SK-N-SH treated with all-trans-retinoic acid at 6 μM for 48 hours (cell line): ENCODE data around the gene FBXL22.

Experiments used
- ATAC-seq: fragments of 200-7000 bp; cut with Tn5 transposase; 3 replicates; pipeline ENCODE4 v1.9.1; 2020; ENCODE audit warnings: mild to moderate bottlenecking, moderate library complexity
- ARNTL ChIP-seq: fragments of 450-650 bp; formaldehyde crosslinking; IDR thresholded peaks from 2 replicates; pipeline ENCODE4 v1.5.0; 2020; ENCODE audit warnings: low read depth, mild to moderate bottlenecking, moderate library complexity, borderline replicate concordance
- BACH2 ChIP-seq: fragments of 250-450 bp; sonication (Bioruptor Pico); IDR thresholded peaks from 2 replicates; pipeline ENCODE4 v1.9.0; 2021; ENCODE audit warnings: mild to moderate bottlenecking, borderline replicate concordance
- CREB5 ChIP-seq: fragments of 250-450 bp; sonication (Bioruptor Pico); IDR thresholded peaks from 2 replicates; pipeline ENCODE4 v1.5.1; 2020; ENCODE audit warnings: low read depth, mild to moderate bottlenecking, moderate library complexity
- CSDC2 ChIP-seq: fragments of 250-450 bp; sonication (Bioruptor Pico); IDR thresholded peaks from 2 replicates; pipeline ENCODE4 v1.5.0; 2020; ENCODE audit warnings: mild to moderate bottlenecking, moderate library complexity
- ESRRG ChIP-seq: fragments of 250-450 bp; sonication (Bioruptor Pico); IDR thresholded peaks from 2 replicates; pipeline ENCODE4 v1.6.1; 2021; ENCODE audit warnings: mild to moderate bottlenecking
- GLIS3 ChIP-seq: fragments of 250-450 bp; sonication (Bioruptor Pico); IDR thresholded peaks from 2 replicates; pipeline ENCODE4 v1.5.0; 2020; ENCODE audit warnings: mild to moderate bottlenecking, moderate library complexity
- ISL1 ChIP-seq: fragments of 250-450 bp; sonication (Bioruptor Pico); IDR thresholded peaks from 2 replicates; pipeline ENCODE4 v2.1.2; 2022; ENCODE audit warnings: mild to moderate bottlenecking, moderate library complexity
- OSR1 ChIP-seq: fragments of 250-450 bp; sonication (Bioruptor Pico); IDR thresholded peaks from 2 replicates; pipeline ENCODE4 v1.8.0; 2022; ENCODE audit warnings: moderate library complexity, mild to moderate bottlenecking, inconsistent platforms
- PATZ1 ChIP-seq: fragments of 250-450 bp; sonication (Bioruptor Pico); IDR thresholded peaks from 2 replicates; pipeline ENCODE4 v1.8.0; 2020; ENCODE audit warnings: mild to moderate bottlenecking, moderate library complexity, borderline replicate concordance
- POU6F1 ChIP-seq: fragments of 250-450 bp; sonication (Bioruptor Pico); IDR thresholded peaks from 2 replicates; pipeline ENCODE4 v1.8.0; 2021; ENCODE audit warnings: low read depth, mild to moderate bottlenecking, moderate library complexity, borderline replicate concordance
- RARB ChIP-seq: fragments of 250-450 bp; sonication (Bioruptor Pico); IDR thresholded peaks from 2 replicates; pipeline ENCODE4 v1.8.0; 2021; ENCODE audit warnings: mild to moderate bottlenecking, moderate library complexity
- SNAI2 ChIP-seq: fragments of 250-450 bp; sonication (Bioruptor Pico); IDR thresholded peaks from 2 replicates; pipeline ENCODE4 v1.5.0; 2020; ENCODE audit warnings: mild to moderate bottlenecking, moderate library complexity
- TCF4 ChIP-seq: fragments of 250-450 bp; sonication (Bioruptor Pico); IDR thresholded peaks from 2 replicates; pipeline ENCODE4 v1.8.0; 2021; ENCODE audit warnings: mild to moderate bottlenecking, moderate library complexity, borderline replicate concordance
- TOX ChIP-seq: fragments of 250-450 bp; sonication (Bioruptor Pico); IDR thresholded peaks from 2 replicates; pipeline ENCODE4 v1.8.0; 2021; ENCODE audit warnings: mild to moderate bottlenecking, moderate library complexity, borderline replicate concordance
- TSHZ2 ChIP-seq: fragments of 250-450 bp; sonication (Bioruptor Pico); IDR thresholded peaks from 2 replicates; pipeline ENCODE4 v1.5.0; 2020; ENCODE audit warnings: mild to moderate bottlenecking, moderate library complexity
- ZFP30 ChIP-seq: fragments of 450-650 bp; formaldehyde crosslinking; IDR thresholded peaks from 2 replicates; pipeline ENCODE4 v1.5.0; 2022; ENCODE audit warnings: mild to moderate bottlenecking, moderate library complexity
- ZNF565 ChIP-seq: fragments of 450-650 bp; formaldehyde crosslinking; conservative IDR thresholded peaks from 2 replicates; pipeline ENCODE4 v1.5.0; 2020; ENCODE audit warnings: low read depth, mild to moderate bottlenecking, moderate library complexity
- ZNF70 ChIP-seq: fragments of 450-650 bp; formaldehyde crosslinking; IDR thresholded peaks from 2 replicates; pipeline ENCODE4 v1.5.0; 2020; ENCODE audit warnings: mild to moderate bottlenecking, moderate library complexity
- ZNF8 ChIP-seq: fragments of 450-650 bp; formaldehyde crosslinking; IDR thresholded peaks from 2 replicates; pipeline ENCODE4 v1.5.0; 2020; ENCODE audit warnings: mild to moderate bottlenecking, moderate library complexity

The FBXL22 gene

GRCh38 chr15:63600616-63601025, 3.4 kb downstream of the FBXL22 start:
- ATAC-seq: peak; percentile 80
- TF ChIP-seq ZNF70 (CRISPR knock-in tag) (no peak), SNAI2 (CRISPR knock-in tag) (0 out of 2 replicates have a peak, but pooled peaks have one; percentile 31), ZNF565 (CRISPR knock-in tag) (no peak), ZFP30 (CRISPR knock-in tag) (no peak), TCF4 (CRISPR knock-in tag) (no peak)
- TF ChIP-seq, all 23 proteins: peak for 1

GRCh38 chr15:63601026-63601703, 4.0 kb downstream of the FBXL22 start:
- TF ChIP-seq BACH2 (CRISPR knock-in tag) (no peak), CSDC2 (CRISPR knock-in tag) (no peak), CREB5 (CRISPR knock-in tag) (no peak), TSHZ2 (CRISPR knock-in tag) (no peak), RARB (CRISPR knock-in tag) (no peak), ISL1 (CRISPR knock-in tag) (no peak), ZNF70 (CRISPR knock-in tag) (no peak), TCF4 (CRISPR knock-in tag) (no peak), SNAI2 (CRISPR knock-in tag) (no peak), TOX (CRISPR knock-in tag) (no peak)
- ATAC-seq: peak; percentile 45

- TF ChIP-seq OSR1 (CRISPR knock-in tag): no peak
- no peak for TF ChIP-seq ESRRG (CRISPR knock-in tag)
- no peak for TF ChIP-seq ZFP30 (CRISPR knock-in tag)
- TF ChIP-seq ISL1 (CRISPR knock-in tag): no peak
- no peak for TF ChIP-seq PATZ1 (CRISPR knock-in tag)
- TF ChIP-seq GLIS3 (CRISPR knock-in tag): no peak
- TF ChIP-seq CSDC2 (CRISPR knock-in tag): no peak
- no peak for TF ChIP-seq ZNF8
- no peak for TF ChIP-seq TSHZ2 (CRISPR knock-in tag)
- TF ChIP-seq ARNTL (CRISPR knock-in tag): no peak
- no peak for TF ChIP-seq POU6F1
- no peak for TF ChIP-seq ZNF565 (CRISPR knock-in tag)
- TF ChIP-seq TCF4 (CRISPR knock-in tag): no peak
- TF ChIP-seq CREB5 (CRISPR knock-in tag): no peak
- TF ChIP-seq BACH2 (CRISPR knock-in tag): no peak
- no peak for ATAC-seq
Measured at GRCh38 chr15:63601704-63602185, 4.6 kb downstream of the FBXL22 start.
